Lower leg skin (tissue), 4 donors: ENCODE data around the gene CDC23. TPM values are rescaled to one million over a fixed set of nuclear protein-coding genes. Genes with fewer than 3 reads are reported as not detected.

Experiments used
- DNase-seq, 2 donors: peaks; one replicate each; pipeline ENCODE4 v3.0.0-alpha.2; 2019; ENCODE audit warnings: low spot score in 2 of 2
- H3K4me3 ChIP-seq: fragments of 200-600 bp; sonication (generic); 2 replicates; pipeline ENCODE4 v1.5.1; 2017; ENCODE audit warnings: mild to moderate bottlenecking, low read depth; ENCODE audit not compliant: poor library complexity, severe bottlenecking
- CTCF ChIP-seq, 3 donors: fragments of 450-650 bp; IDR thresholded peaks; one replicate each; pipeline ENCODE4 v1.5.1; 2016; ENCODE audit warnings: antibody characterized with exemption in 3 of 3, mild to moderate bottlenecking in 3 of 3, moderate library complexity in 2 of 3
- POLR2A ChIP-seq, 2 donors: fragments of 450-650 bp; IDR thresholded peaks; one replicate each; pipeline ENCODE4 v1.6.1; 2016 to 2017; ENCODE audit warnings: antibody characterized with exemption in 2 of 2, mild to moderate bottlenecking in 1 of 2, moderate library complexity in 1 of 2
- WGBS, 2 donors: methylation state at CpG; one replicate each; pipeline ENCODE4 v1.1.5; 2018; 5-methylcytosine and 5-hydroxymethylcytosine counted together
- intact Hi-C: fragments of 100-400 bp; cut with DNase I; formaldehyde crosslinking; loops from one replicate; pipeline ENCODE4 v1.15.0; 2023; ENCODE audit warnings: low total_unique reads
- total RNA-seq, 4 donors: library from RNA; depleted of rRNA; stranded (reverse); fragments of >200 nt; gene quantifications; one replicate each; pipeline ENCODE4 v1.1.0, GENCODE V29; 2016

Gene CDC23
- total RNA-seq, 4 donors from 2014 or later = 21.3 to 33.4 (median 23.3) TPM

GRCh38 chr5:138238034-138238433, 24.9 kb upstream of the CDC23 start:
- TF ChIP-seq POLR2A (IDR thresholded peaks at IDR 0.05) (no peak), CTCF (IDR thresholded peaks at IDR 0.05) (no peak)
- no peak for DNase-seq
- intact Hi-C loops = no loop called here
- 100% methylated on average over 1 of the region's 1 CpG for WGBS, 2 donors
- no peak overlapping the region for H3K4me3 ChIP-seq

- intact Hi-C loops = no loop called here
- DNase-seq = no peak
- H3K4me3 ChIP-seq = no peak overlapping the region
- 82 to 88% methylated on average over 2 of the region's 2 CpGs for whole genome bisulfite sequencing, 2 donors
- no peak for TF ChIP-seq POLR2A (IDR thresholded peaks at IDR 0.05)
- no peak for TF ChIP-seq CTCF (IDR thresholded peaks at IDR 0.05)
Observed at GRCh38 chr5:138234651-138235050, 21.5 kb upstream of the CDC23 start.

- H3K4me3 ChIP-seq = no peak overlapping the region
- WGBS, 2 donors = 77 to 80% methylated on average over 2 of the region's 2 CpGs
- intact Hi-C loops = no loop called here
- TF ChIP-seq POLR2A (IDR thresholded peaks at IDR 0.05) (no peak), CTCF (IDR thresholded peaks at IDR 0.05) (no peak)
- DNase-seq = no peak
Observed at GRCh38 chr5:138233280-138233679, 20.2 kb upstream of the CDC23 start.

- no peak for DNase-seq
- TF ChIP-seq CTCF (IDR thresholded peaks at IDR 0.05) (no peak), POLR2A (IDR thresholded peaks at IDR 0.05) (no peak)
- intact Hi-C loops = no loop called here
- no peak overlapping the region for H3K4me3 ChIP-seq
- WGBS, 2 donors = 43 to 47% methylated on average over 7 of the region's 7 CpGs
Observed at GRCh38 chr5:138230981-138231589, 18.0 kb upstream of the CDC23 start.

GRCh38 chr5:138230261-138230660, 17.1 kb upstream of the CDC23 start:
- no peak overlapping the region for H3K4me3 ChIP-seq
- DNase-seq = no peak
- intact Hi-C loops = no loop called here
- no peak for TF ChIP-seq CTCF (IDR thresholded peaks at IDR 0.05)
- no peak for TF ChIP-seq POLR2A (IDR thresholded peaks at IDR 0.05)

GRCh38 chr5:138229387-138229786, 16.3 kb upstream of the CDC23 start:
- H3K4me3 ChIP-seq = no peak overlapping the region
- 74 to 83% methylated on average over 6 of the region's 6 CpGs for WGBS, 2 donors
- no peak for TF ChIP-seq POLR2A (IDR thresholded peaks at IDR 0.05)
- no peak for TF ChIP-seq CTCF (IDR thresholded peaks at IDR 0.05)
- intact Hi-C loops = no loop called here
- DNase-seq = no peak
